Kidney (tissue), 14 donors: ENCODE data around the gene DLGAP4. TPM values are rescaled to one million over a fixed set of nuclear protein-coding genes. Genes with fewer than 3 reads are reported as not detected.
"Not testable (repeated sequence)": the region's sequence is repeated elsewhere in the genome, so short reads cannot be mapped to it uniquely, and the experiment has no call there.

Experiments
- DNase-seq, 5 donors: peaks; one replicate each; pipeline ENCODE4 v3.0.0-alpha.2; 2013 to 2020
- FAIRE-seq: peaks from 2 replicates; lab custom pipeline; 2012; peaks lifted over from hg19 to GRCh38; lab: Jason Lieb, UNC
- H3K27ac ChIP-seq, 2 donors: one replicate each; pipeline ENCODE4 v1.7.0; 2013; ENCODE audit warnings: low read depth in 2 of 2, low read length in 2 of 2, inconsistent platforms in 1 of 2
- H3K27me3 ChIP-seq: one replicate; pipeline ENCODE4 v1.7.1; 2013; ENCODE audit warnings: low read length, inconsistent platforms; ENCODE audit not compliant: control insufficient read depth, insufficient read depth
- H3K36me3 ChIP-seq, 3 donors: one replicate each; pipeline versions ENCODE4 v1.7.0 to v1.7.1; 2013; ENCODE audit warnings: low read length in 3 of 3, control low read depth in 1 of 3, inconsistent platforms in 1 of 3; ENCODE audit not compliant: insufficient read depth in 3 of 3, control insufficient read depth in 2 of 3
- H3K4me1 ChIP-seq, 3 donors: one replicate each; pipeline versions ENCODE4 v1.7.0 to v1.7.1; 2013; ENCODE audit warnings: low read length in 3 of 3, inconsistent platforms in 1 of 3, low read depth in 1 of 3; ENCODE audit not compliant: control insufficient read depth in 2 of 3, insufficient read depth in 2 of 3
- H3K4me3 ChIP-seq, 3 donors: one replicate each; pipeline versions ENCODE4 v1.7.0 to v1.8.1; 2013; ENCODE audit warnings: low read length in 3 of 3, control low read depth in 1 of 3, inconsistent platforms in 1 of 3
- H3K9ac ChIP-seq, 3 donors: one replicate each; pipeline versions ENCODE4 v1.7.0 to v1.7.1; 2013; ENCODE audit warnings: low read length in 3 of 3, control low read depth in 1 of 3, inconsistent platforms in 1 of 3
- H3K9me3 ChIP-seq, 3 donors: one replicate each; pipeline versions ENCODE4 v1.7.0 to v1.7.1; 2013; ENCODE audit warnings: low read length in 3 of 3, control low read depth in 1 of 3, inconsistent platforms in 1 of 3; ENCODE audit not compliant: control insufficient read depth in 2 of 3, insufficient read depth in 1 of 3
- CTCF ChIP-seq: IDR thresholded peaks from 3 replicates; pipeline ENCODE4 v1.5.1; 2012; ENCODE audit warnings: mild to moderate bottlenecking, moderate library complexity, borderline replicate concordance; ENCODE audit not compliant: insufficient read depth; ENCODE audit errors: extremely low read depth
- intact Hi-C: fragments of 100-400 bp; cut with DNase I; formaldehyde crosslinking; loops from one replicate; pipeline ENCODE4 v1.11.1; 2022
- polyA plus RNA-seq: library from polyadenylated mRNA; stranded (reverse); fragments of 350-450 nt; fragmentation: Illumina TruSeq; extraction: RNeasy Lipid Tissue Mini Kit (QIAGEN cat#74804); gene quantifications from one replicate; pipeline ENCODE4 v1.2.3, GENCODE V29; 2014; ENCODE audit warnings: low read depth, low replicate concordance; ENCODE audit not compliant: insufficient read depth
- total RNA-seq: library from RNA; stranded (reverse); fragmentation: NEBNext Ultra II Directional; extraction: Animal tissue kit (Norgen Biotek cat#: 25700); gene quantifications from one replicate; pipeline ENCODE4 v1.2.1, GENCODE V29; 2021
- donor health status: control.
- donor health status: control.
- donor health status: control.
- donor health status: control.
- donor health status: control.
- donor health status: DM: yes; HTN: yes; CAD: no.
- donor health status: Normal renal cell carcinoma (clear cell type).

Gene DLGAP4
- total and polyA plus RNA-seq, 2 donors from 2014 or later = 19.6 to 62.4 TPM

- Histone ChIP-seq H3K9me3 (no peaks in the 10 kb centered on the region), H3K4me3 (no peak overlapping the region), H3K27ac (no peak overlapping the region), H3K36me3 (no peaks in the 10 kb centered on the region), H3K4me1 (peaks cover 0 to 6% (median 0%) of the 10 kb centered on the region in 3 donors), H3K9ac (no peak overlapping the region), H3K27me3 (no peaks in the 10 kb centered on the region)
- FAIRE-seq (no peak), DNase-seq (no peak)
- TF ChIP-seq CTCF = no peak
- intact Hi-C loops = loop anchor here (10.0 kb wide), 1 partner anchor 50 kb away; the partner anchor contains the start of gene RAB5IF
Measured at GRCh38 chr20:36555248-36555647, 249.1 kb downstream of the DLGAP4 start.

GRCh38 chr20:36562724-36563123 lies 256.6 kb downstream of the DLGAP4 start:
- TF ChIP-seq CTCF = no peak
- Histone ChIP-seq H3K36me3 (no peaks in the 10 kb centered on the region), H3K27ac (no peak overlapping the region), H3K4me3 (no peak overlapping the region), H3K9me3 (peaks cover 0 to 4% (median 0%) of the 10 kb centered on the region in 3 donors), H3K4me1 (no peaks in the 10 kb centered on the region), H3K9ac (no peak overlapping the region), H3K27me3 (no peaks in the 10 kb centered on the region)
- FAIRE-seq = no peak
- intact Hi-C loops = no loop called here
- DNase-seq = no peak

GRCh38 chr20:36563374-36563773 lies 257.2 kb downstream of the DLGAP4 start:
- no peak for FAIRE-seq
- Histone ChIP-seq H3K4me3 (no peak overlapping the region), H3K4me1 (no peaks in the 10 kb centered on the region), H3K27ac (no peak overlapping the region), H3K9ac (no peak overlapping the region), H3K36me3 (no peaks in the 10 kb centered on the region), H3K27me3 (no peaks in the 10 kb centered on the region), H3K9me3 (peaks cover 0 to 4% (median 0%) of the 10 kb centered on the region in 3 donors)
- intact Hi-C loops = no loop called here
- no peak for TF ChIP-seq CTCF
- DNase-seq = no peak

GRCh38 chr20:36564078-36564725 lies 258.1 kb downstream of the DLGAP4 start:
- intact Hi-C loops, FAIRE-seq, H3K4me1 ChIP-seq: not testable (repeated sequence)

GRCh38 chr20:36564726-36565121 lies 258.6 kb downstream of the DLGAP4 start:
- H3K27me3 ChIP-seq, H3K36me3 ChIP-seq, DNase-seq, intact Hi-C loops, H3K9ac ChIP-seq, H3K4me1 ChIP-seq, H3K4me3 ChIP-seq, FAIRE-seq, H3K9me3 ChIP-seq, H3K27ac ChIP-seq: not testable (repeated sequence)

More at GRCh38 chr20:36564078-36564725, 258.1 kb downstream of the DLGAP4 start:
- not testable (repeated sequence) for H3K27ac ChIP-seq, H3K36me3 ChIP-seq, H3K9ac ChIP-seq, H3K27me3 ChIP-seq, DNase-seq, H3K4me3 ChIP-seq, H3K9me3 ChIP-seq
